Dendritic cell treated with granulocyte-macrophage colony-stimulating factor and Interleukin-4, amounts not matched to agents 40 ng/mL and 50 ng/mL, for 4 days (primary cell): Measurements from ENCODE around the gene MRPL43.

Source experiments
- H3K27ac Mint-ChIP-seq: one replicate; pipeline ENCODE4 v1.8.0; 2022; ENCODE audit warnings: mild to moderate bottlenecking, mixed read lengths
- H3K27me3 Mint-ChIP-seq: one replicate; pipeline ENCODE4 v1.8.0; 2022; ENCODE audit warnings: mild to moderate bottlenecking, mixed read lengths
- H3K36me3 Mint-ChIP-seq: one replicate; pipeline ENCODE4 v1.8.0; 2022; ENCODE audit warnings: low read depth, mixed read lengths
- H3K4me1 Mint-ChIP-seq: one replicate; pipeline ENCODE4 v1.8.0; 2022; ENCODE audit warnings: low read depth, mixed read lengths
- H3K4me3 Mint-ChIP-seq: one replicate; pipeline ENCODE4 v1.8.0; 2022; ENCODE audit warnings: mild to moderate bottlenecking, moderate library complexity, mixed read lengths
- H3K9me3 Mint-ChIP-seq: one replicate; pipeline ENCODE4 v1.8.0; 2022; ENCODE audit warnings: mixed read lengths
- intact Hi-C: fragments of 100-400 bp; cut with micrococcal nuclease; formaldehyde crosslinking; loops from one replicate; pipeline ENCODE4 v1.15.0; 2022

The MRPL43 gene

GRCh38 chr10:101014230-101014884 is 27.1 kb upstream of the MRPL43 start:
- peaks cover 38% of the 10 kb centered on the region for H3K27me3 Mint-ChIP-seq
- no peak overlapping the region for H3K27ac Mint-ChIP-seq
- no peaks in the 10 kb centered on the region for H3K36me3 Mint-ChIP-seq
- no peaks in the 10 kb centered on the region for H3K9me3 Mint-ChIP-seq
- H3K4me1 Mint-ChIP-seq: peaks cover 52% of the 10 kb centered on the region
- intact Hi-C loops: loop anchor here (1.0 to 10.0 kb wide), 2 partner anchors 15 to 50 kb away; partner anchors contain the start of genes LZTS2 and SEMA4G
- no peak overlapping the region for H3K4me3 Mint-ChIP-seq

- Mint-ChIP-seq H3K4me1 (peaks cover 43% of the 10 kb centered on the region), H3K27ac (peak overlapping the region; percentile 53), H3K36me3 (no peaks in the 10 kb centered on the region), H3K27me3 (peaks cover 37% of the 10 kb centered on the region), H3K9me3 (no peaks in the 10 kb centered on the region), H3K4me3 (no peak overlapping the region)
- intact Hi-C loops: loop anchor here (10.0 kb wide), 1 partner anchor 49 kb away; the partner anchor contains the start of gene SEMA4G
Observed at GRCh38 chr10:101013365-101013825, 26.1 kb upstream of the MRPL43 start.

- intact Hi-C loops: loop anchor here (10.0 kb wide), 1 partner anchor 48 kb away; the partner anchor contains the start of gene SEMA4G
- Mint-ChIP-seq H3K36me3 (no peaks in the 10 kb centered on the region), H3K27ac (peak overlapping the region; percentile 53), H3K4me1 (peaks cover 36% of the 10 kb centered on the region), H3K27me3 (peaks cover 32% of the 10 kb centered on the region), H3K4me3 (no peak overlapping the region), H3K9me3 (no peaks in the 10 kb centered on the region)
Observed at GRCh38 chr10:101012525-101013364, 25.4 kb upstream of the MRPL43 start.

GRCh38 chr10:101011517-101012423 is 24.5 kb upstream of the MRPL43 start:
- peaks cover 8% of the 10 kb centered on the region for H3K36me3 Mint-ChIP-seq
- H3K4me3 Mint-ChIP-seq: no peak overlapping the region
- peaks cover 32% of the 10 kb centered on the region for H3K4me1 Mint-ChIP-seq
- H3K27me3 Mint-ChIP-seq: peaks cover 23% of the 10 kb centered on the region
- no peaks in the 10 kb centered on the region for H3K9me3 Mint-ChIP-seq
- H3K27ac Mint-ChIP-seq: no peak overlapping the region
- intact Hi-C loops: loop anchor here (10.0 kb wide), 1 partner anchor 47 kb away; the partner anchor contains the start of gene SEMA4G

- Mint-ChIP-seq H3K36me3 (peaks cover 22% of the 10 kb centered on the region), H3K27ac (peak overlapping the region; percentile 7), H3K4me1 (peaks cover 29% of the 10 kb centered on the region), H3K4me3 (no peak overlapping the region), H3K27me3 (peaks cover 13% of the 10 kb centered on the region), H3K9me3 (no peaks in the 10 kb centered on the region)
- intact Hi-C loops: loop anchor here (10.0 kb wide), 1 partner anchor 46 kb away; the partner anchor contains the start of gene SEMA4G
Observed at GRCh38 chr10:101010329-101010728, 23.0 kb upstream of the MRPL43 start.

DNA sequence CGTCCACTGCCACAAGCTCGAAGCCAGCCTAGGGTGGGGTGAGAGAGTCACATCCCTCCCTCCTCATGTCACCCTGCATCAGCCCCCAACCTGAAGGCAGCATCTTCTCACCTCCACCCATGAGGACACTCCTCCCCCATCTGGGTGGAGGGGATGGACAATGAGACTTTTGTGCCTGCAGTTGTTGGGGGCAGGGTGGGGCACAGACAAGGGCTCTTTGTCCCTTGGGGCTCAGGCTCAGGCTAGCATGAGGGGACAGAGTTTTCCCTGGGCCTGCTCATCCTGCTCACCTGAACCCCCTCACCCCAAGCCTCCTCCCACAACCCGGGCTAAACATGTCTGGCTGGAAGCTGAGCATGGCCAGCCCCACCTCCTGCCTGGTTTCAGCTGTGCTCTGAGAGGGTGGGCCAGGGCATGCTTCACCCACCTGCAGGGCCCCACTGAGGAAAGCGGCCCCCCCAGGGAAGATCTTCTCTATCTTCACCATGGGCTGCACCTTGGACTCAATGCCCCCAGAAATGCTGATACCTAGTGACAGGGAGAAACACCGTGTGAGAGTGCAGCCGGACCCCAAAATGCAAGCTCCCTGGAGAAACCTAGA is 21.6 kb upstream of the MRPL43 start:
- Mint-ChIP-seq H3K4me1 (peaks cover 16% of the 10 kb centered on the region), H3K36me3 (peaks cover 32% of the 10 kb centered on the region), H3K4me3 (no peak overlapping the region), H3K27me3 (peaks cover 5% of the 10 kb centered on the region), H3K27ac (no peak overlapping the region), H3K9me3 (no peaks in the 10 kb centered on the region)
- intact Hi-C loops: no loop called here

DNA sequence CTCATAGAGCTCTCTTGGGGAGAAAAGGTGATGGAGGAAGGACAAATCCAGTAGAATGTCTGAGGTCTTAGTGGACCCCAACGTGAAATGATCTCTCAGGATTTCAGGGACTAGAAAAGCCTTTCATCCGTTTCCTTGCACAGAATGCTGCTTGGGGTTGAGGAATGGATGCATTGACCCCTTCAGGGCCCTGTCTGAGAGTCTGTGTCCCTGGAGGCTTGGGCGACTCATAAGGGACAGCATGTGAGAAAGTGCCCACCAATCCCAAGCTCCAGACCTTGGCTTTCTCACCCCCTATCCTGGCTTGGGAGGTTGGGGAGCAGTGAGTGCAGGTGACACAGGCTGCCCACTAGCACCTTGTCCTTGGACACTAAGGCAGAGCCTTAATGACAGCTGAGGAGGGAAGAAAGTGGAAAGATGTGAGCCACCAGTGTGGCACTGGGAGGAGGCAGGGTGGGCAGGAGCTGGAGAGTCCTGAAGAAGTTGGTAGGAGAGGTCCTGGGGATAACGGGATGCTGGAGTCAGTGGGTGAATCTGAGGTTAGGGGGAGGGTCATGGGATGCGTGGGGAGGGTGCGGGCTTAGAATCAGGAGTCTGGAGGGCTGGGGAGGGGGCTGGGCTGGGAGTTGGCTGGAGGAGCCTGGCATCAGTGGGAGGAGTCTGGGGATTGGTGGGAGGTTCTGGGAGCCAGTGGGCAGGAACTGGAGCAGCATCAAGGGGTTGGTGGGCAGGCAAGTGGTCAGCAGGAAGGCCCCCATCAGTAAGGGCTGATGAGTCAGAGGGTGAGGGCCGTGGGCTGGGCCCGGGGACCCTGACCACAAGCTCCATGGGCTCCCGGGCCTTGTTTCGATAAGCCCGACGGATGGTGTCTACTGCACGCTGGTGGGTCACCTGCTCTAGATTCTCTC is 20.9 kb upstream of the MRPL43 start:
- no peaks in the 10 kb centered on the region for H3K9me3 Mint-ChIP-seq
- peaks cover 39% of the 10 kb centered on the region for H3K36me3 Mint-ChIP-seq

DNA sequence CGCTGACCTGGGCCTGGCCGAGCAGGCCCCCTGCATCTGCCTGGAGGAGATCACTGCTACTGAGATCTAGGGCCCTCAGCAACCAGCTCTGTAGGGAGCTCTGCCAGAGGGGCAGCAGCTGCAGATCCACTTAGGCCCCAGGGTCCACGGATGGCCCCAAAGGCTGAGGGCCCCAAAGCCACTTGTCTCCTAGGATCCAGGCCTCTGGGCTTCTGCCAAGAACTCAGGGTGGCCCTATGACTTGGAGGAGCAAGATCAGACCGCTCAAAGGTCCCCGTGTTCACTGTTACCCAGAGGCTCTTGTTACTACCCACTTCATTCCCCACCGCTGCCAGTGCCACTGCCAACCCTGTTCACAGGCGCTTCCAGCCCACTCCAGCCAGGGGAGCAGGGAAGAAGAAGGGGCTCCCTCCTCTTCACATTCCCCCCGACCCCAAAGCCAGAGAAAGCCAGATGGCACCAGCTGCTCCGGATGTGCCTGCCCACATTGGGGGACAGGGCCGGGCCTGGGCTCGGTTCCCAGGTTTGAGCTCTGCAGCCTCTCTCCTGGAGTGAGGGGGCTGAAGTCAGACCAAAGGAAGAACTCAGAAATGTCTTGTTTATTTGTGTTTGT is 19.9 kb upstream of the MRPL43 start:
- H3K27ac Mint-ChIP-seq: no peak overlapping the region
- no peaks in the 10 kb centered on the region for H3K9me3 Mint-ChIP-seq
- peaks cover 47% of the 10 kb centered on the region for H3K36me3 Mint-ChIP-seq
- intact Hi-C loops: no loop called here
- H3K4me1 Mint-ChIP-seq: peaks cover 2% of the 10 kb centered on the region
- H3K4me3 Mint-ChIP-seq: no peak overlapping the region
- H3K27me3 Mint-ChIP-seq: no peaks in the 10 kb centered on the region

More for the DNA sequence above, 20.9 kb upstream of the MRPL43 start:
- Mint-ChIP-seq H3K27ac (no peak overlapping the region), H3K4me1 (peaks cover 11% of the 10 kb centered on the region), H3K27me3 (peaks cover 2% of the 10 kb centered on the region), H3K4me3 (no peak overlapping the region)
- intact Hi-C loops: no loop called here

GRCh38 chr10:101006593-101007098 is 19.3 kb upstream of the MRPL43 start:
- Mint-ChIP-seq H3K4me3 (no peak overlapping the region), H3K36me3 (peaks cover 47% of the 10 kb centered on the region), H3K4me1 (peaks cover 6% of the 10 kb centered on the region), H3K9me3 (no peaks in the 10 kb centered on the region), H3K27ac (no peak overlapping the region), H3K27me3 (no peaks in the 10 kb centered on the region)
- intact Hi-C loops: no loop called here

GRCh38 chr10:101005869-101006567 is 18.7 kb upstream of the MRPL43 start:
- peaks cover 50% of the 10 kb centered on the region for H3K36me3 Mint-ChIP-seq
- no peaks in the 10 kb centered on the region for H3K9me3 Mint-ChIP-seq
- peaks cover 1% of the 10 kb centered on the region for H3K27me3 Mint-ChIP-seq
- intact Hi-C loops: no loop called here
- no peak overlapping the region for H3K4me3 Mint-ChIP-seq
- peaks cover 12% of the 10 kb centered on the region for H3K4me1 Mint-ChIP-seq
- no peak overlapping the region for H3K27ac Mint-ChIP-seq

DNA sequence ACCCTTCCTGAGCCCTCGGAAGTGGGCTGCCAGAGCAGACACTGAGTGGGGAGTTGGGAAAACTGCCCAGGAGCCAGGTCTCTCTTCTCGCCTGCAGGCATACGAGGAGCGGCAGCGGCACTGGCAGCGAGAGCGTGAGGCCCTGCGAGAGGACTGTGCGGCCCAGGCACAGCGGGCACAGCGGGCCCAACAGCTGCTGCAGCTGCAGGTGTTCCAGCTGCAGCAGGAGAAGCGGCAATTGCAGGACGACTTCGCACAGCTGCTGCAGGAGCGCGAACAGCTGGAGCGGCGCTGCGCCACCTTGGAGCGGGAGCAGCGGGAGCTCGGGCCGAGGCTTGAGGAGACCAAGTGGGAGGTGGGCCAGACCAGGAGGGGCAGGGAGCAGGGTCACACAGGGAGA is 18.1 kb upstream of the MRPL43 start:
- H3K4me3 Mint-ChIP-seq: no peak overlapping the region
- peaks cover 19% of the 10 kb centered on the region for H3K4me1 Mint-ChIP-seq
- H3K9me3 Mint-ChIP-seq: no peaks in the 10 kb centered on the region
- intact Hi-C loops: no loop called here
- H3K36me3 Mint-ChIP-seq: peaks cover 57% of the 10 kb centered on the region
- H3K27me3 Mint-ChIP-seq: peaks cover 7% of the 10 kb centered on the region
- no peak overlapping the region for H3K27ac Mint-ChIP-seq
